ENCODE results near the gene IPO7. TPM values are rescaled to one million over a fixed set of nuclear protein-coding genes. Genes with fewer than 3 reads are reported as not detected.

The IPO7 gene
- total and polyA plus RNA-seq, 4 donors: 6.4 to 47.1 (median 32.2) TPM

DNA sequence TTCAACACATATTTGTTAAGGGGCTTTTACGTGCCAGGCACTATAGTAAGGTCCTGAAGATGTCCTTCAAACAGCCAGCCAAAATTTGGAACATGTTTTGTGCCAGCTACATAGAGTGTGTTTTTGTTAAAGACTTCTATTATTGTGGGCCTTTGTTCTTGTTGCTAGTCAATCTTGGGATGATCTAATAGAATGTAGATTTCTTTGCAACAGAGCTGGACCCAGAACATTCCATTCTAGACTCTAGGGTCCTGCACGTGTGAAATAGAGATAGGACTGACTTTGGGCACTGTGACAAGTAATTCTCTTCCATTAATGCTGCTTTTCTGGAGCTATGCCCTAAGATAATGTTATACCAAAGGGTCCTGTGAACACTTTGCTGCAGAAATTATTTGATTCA, 16.9 kb upstream of the IPO7 start:
- Histone ChIP-seq H3K27me3 (ENCODE audit: control insufficient read depth in 4 of 4, insufficient read depth in 4 of 4, low read length in 3 of 4) (no peaks in the 10 kb centered on the region), H3K4me3 (ENCODE audit: low read depth in 1 of 3, low read length in 3 of 3) (no peak overlapping the region), H3K4me1 (ENCODE audit: control insufficient read depth in 4 of 4, insufficient read depth in 4 of 4, low read length in 3 of 4) (peaks cover 0 to 10% (median 0%) of the 10 kb centered on the region in 4 donors), H3K27ac (ENCODE audit: low read depth in 1 of 2, low read length in 2 of 2) (no peak overlapping the region), H3K9ac (ENCODE audit: low read depth in 1 of 2, low read length in 2 of 2) (no peak overlapping the region), H3K9me3 (ENCODE audit: control insufficient read depth in 4 of 4, low read length in 3 of 4) (no peaks in the 10 kb centered on the region), H3K36me3 (ENCODE audit: control insufficient read depth in 4 of 4, insufficient read depth in 3 of 4, low read depth in 1 of 4, low read length in 3 of 4) (no peaks in the 10 kb centered on the region)
- 70% methylated on average over 2 of the region's 2 CpGs for WGBS
- no peak for TF ChIP-seq FOXA2 (IDR thresholded peaks at IDR 0.05)
- no peak for TF ChIP-seq JUND (IDR thresholded peaks at IDR 0.05)
- TF ChIP-seq GABPA (IDR thresholded peaks at IDR 0.05 in 1 of 2, conservative IDR thresholded peaks at IDR 0.05 in 1 of 2): no peak
- TF ChIP-seq ATF3 (IDR thresholded peaks at IDR 0.05): no peak
- no peak for TF ChIP-seq SP1 (IDR thresholded peaks at IDR 0.05)
- no peak for TF ChIP-seq YY1 (IDR thresholded peaks at IDR 0.05)
- no peak for TF ChIP-seq EGR1 (IDR thresholded peaks at IDR 0.05; ENCODE audit: low read depth in 2 of 2)
- TF ChIP-seq HNF4A (conservative IDR thresholded peaks at IDR 0.05): no peak
- TF ChIP-seq, protein P1, sequence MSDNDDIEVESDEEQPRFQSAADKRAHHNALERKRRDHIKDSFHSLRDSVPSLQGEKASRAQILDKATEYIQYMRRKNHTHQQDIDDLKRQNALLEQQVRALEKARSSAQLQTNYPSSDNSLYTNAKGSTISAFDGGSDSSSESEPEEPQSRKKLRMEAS (IDR thresholded peaks at IDR 0.05): no peak
- TF ChIP-seq ZBTB33 (IDR thresholded peaks at IDR 0.05): no peak
- no peak for TF ChIP-seq RXRA (IDR thresholded peaks at IDR 0.05)
- TF ChIP-seq NR2F2 (IDR thresholded peaks at IDR 0.05): no peak
- no peak for TF ChIP-seq RAD21 (IDR thresholded peaks at IDR 0.05)
- TF ChIP-seq HNF4G (IDR thresholded peaks at IDR 0.05): no peak
- no peak for TF ChIP-seq TAF1 (conservative IDR thresholded peaks at IDR 0.05)
- no peak for TF ChIP-seq CTCF (IDR thresholded peaks at IDR 0.05; ENCODE audit: low read depth, low read length, missing input control)
- TF ChIP-seq FOXA1 (IDR thresholded peaks at IDR 0.05): no peak
- TF ChIP-seq REST (IDR thresholded peaks at IDR 0.05): no peak
- DNase-seq (ENCODE audit: low spot score): no peak
